H9 (cell line): ENCODE results near the gene MDGA2. TPM values are rescaled to one million over a fixed set of nuclear protein-coding genes. Genes with fewer than 3 reads are reported as not detected.

Experiments used
- DNase-seq: peaks from one replicate; pipeline ENCODE4 v3.0.0-alpha.2; 2017
- H2AFZ ChIP-seq: one replicate; pipeline ENCODE4 v1.6.1; 2013; ENCODE audit warnings: mild to moderate bottlenecking, low read length, control low read depth, moderate library complexity
- H2AK5ac ChIP-seq: 2 replicates; pipeline ENCODE4 v1.6.1; 2013; ENCODE audit warnings: low read length, control low read depth, mixed read lengths; ENCODE audit not compliant: insufficient read length
- H2BK120ac ChIP-seq: one replicate; pipeline ENCODE4 v1.6.1; 2013; ENCODE audit warnings: low read depth, mild to moderate bottlenecking, low read length, control low read depth, inconsistent platforms; ENCODE audit not compliant: poor library complexity, severe bottlenecking
- H2BK12ac ChIP-seq: 2 replicates; pipeline ENCODE4 v1.6.1; 2013; ENCODE audit warnings: low read length, control low read depth, mixed read lengths, low read depth; ENCODE audit not compliant: insufficient read length
- H2BK15ac ChIP-seq: 2 replicates; pipeline ENCODE4 v1.6.1; 2013; ENCODE audit warnings: low read depth, low read length, control low read depth
- H2BK20ac ChIP-seq: one replicate; pipeline ENCODE4 v1.6.1; 2013; ENCODE audit warnings: low read depth, mild to moderate bottlenecking, low read length, control low read depth, inconsistent platforms; ENCODE audit not compliant: poor library complexity, severe bottlenecking
- H2BK5ac ChIP-seq: 2 replicates; pipeline ENCODE4 v1.6.1; 2013; ENCODE audit warnings: low read length, control low read depth, mixed read lengths; ENCODE audit not compliant: insufficient read length
- H3K14ac ChIP-seq: 2 replicates; pipeline ENCODE4 v1.6.1; 2013; ENCODE audit warnings: low read length, control low read depth; ENCODE audit not compliant: insufficient read depth
- H3K18ac ChIP-seq: 2 replicates; pipeline ENCODE4 v1.6.1; 2013; ENCODE audit warnings: low read depth, mild to moderate bottlenecking, mixed read lengths, low read length, control low read depth; ENCODE audit not compliant: insufficient read length
- H3K23ac ChIP-seq: 2 replicates; pipeline ENCODE4 v1.6.1; 2013; ENCODE audit warnings: low read length, control low read depth, mixed read lengths, low read depth; ENCODE audit not compliant: insufficient read length
- H3K23me2 ChIP-seq: 2 replicates; pipeline ENCODE4 v1.6.1; 2013; ENCODE audit warnings: low read depth, mild to moderate bottlenecking, mixed read lengths, low read length, control low read depth; ENCODE audit not compliant: insufficient read length, poor library complexity, severe bottlenecking
- H3K27ac ChIP-seq: 2 replicates; pipeline ENCODE4 v1.5.1; 2013; ENCODE audit warnings: low read length, control low read depth, mixed read lengths, low read depth; ENCODE audit not compliant: insufficient read length
- H3K27me3 ChIP-seq: 2 replicates; pipeline ENCODE4 v1.6.1; 2013; ENCODE audit warnings: low read length, control low read depth, inconsistent platforms; ENCODE audit not compliant: insufficient read depth
- H3K4ac ChIP-seq: 2 replicates; pipeline ENCODE4 v1.6.1; 2013; ENCODE audit warnings: low read depth, mild to moderate bottlenecking, control low read depth, inconsistent platforms, low read length, moderate library complexity
- H3K4me1 ChIP-seq: 2 replicates; pipeline ENCODE4 v1.6.1; 2013; ENCODE audit warnings: low read length, control low read depth, inconsistent platforms; ENCODE audit not compliant: insufficient read depth
- H3K4me2 ChIP-seq: 2 replicates; pipeline ENCODE4 v1.6.1; 2013; ENCODE audit warnings: low read length, control low read depth, mixed read lengths; ENCODE audit not compliant: insufficient read length, insufficient read depth
- H3K56ac ChIP-seq: 2 replicates; pipeline ENCODE4 v1.6.1; 2013; ENCODE audit warnings: low read depth, mild to moderate bottlenecking, mixed read lengths, low read length, control low read depth; ENCODE audit not compliant: insufficient read length
- H3K79me1 ChIP-seq: 2 replicates; pipeline ENCODE4 v1.6.1; 2013; ENCODE audit warnings: low read depth, mild to moderate bottlenecking, moderate library complexity, low read length, control low read depth, inconsistent platforms; ENCODE audit not compliant: insufficient read depth, poor library complexity, severe bottlenecking
- H3K79me2 ChIP-seq: 2 replicates; pipeline ENCODE4 v1.6.1; 2013; ENCODE audit warnings: low read length, control low read depth, inconsistent platforms; ENCODE audit not compliant: insufficient read depth
- H3K9ac ChIP-seq: 2 replicates; pipeline ENCODE4 v1.6.1; 2013; ENCODE audit warnings: low read length, control low read depth, mixed read lengths; ENCODE audit not compliant: insufficient read length; ENCODE audit errors: extremely low read depth
- H3K9me3 ChIP-seq: one replicate; pipeline ENCODE4 v1.6.1; 2013; ENCODE audit warnings: low read depth, low read length, inconsistent platforms; ENCODE audit not compliant: control insufficient read depth
- H3T11ph ChIP-seq: one replicate; pipeline ENCODE4 v1.6.1; 2013; ENCODE audit warnings: mild to moderate bottlenecking, low read length, control low read depth, inconsistent platforms
- H4K20me1 ChIP-seq: one replicate; pipeline ENCODE4 v1.6.1; 2013; ENCODE audit not compliant: control insufficient read depth, insufficient read length, insufficient read depth
- H4K5ac ChIP-seq: 2 replicates; pipeline ENCODE4 v1.6.1; 2013; ENCODE audit warnings: low read depth, mild to moderate bottlenecking, mixed read lengths, low read length, control low read depth; ENCODE audit not compliant: insufficient read length
- H4K8ac ChIP-seq: replicated peaks from 2 replicates; pipeline ENCODE4 v1.6.1; 2013; ENCODE audit warnings: low read length, control low read depth, mixed read lengths, low read depth; ENCODE audit not compliant: insufficient read length
- H4K91ac ChIP-seq: 2 replicates; pipeline ENCODE4 v1.6.1; 2013; ENCODE audit warnings: low read depth, mild to moderate bottlenecking, moderate library complexity, mixed read lengths, low read length, control low read depth; ENCODE audit not compliant: insufficient read length
- H3K27ac Mint-ChIP-seq, 3 experiments: 2 replicates in 2 of 3; 3 replicates in 1 of 3; pipeline ENCODE4 v1.8.0; 2020 to 2021; ENCODE audit warnings: mixed read lengths in 3 of 3, mild to moderate bottlenecking in 1 of 3, moderate library complexity in 1 of 3
- H3K27me3 Mint-ChIP-seq: 2 replicates; pipeline ENCODE4 v1.8.0; 2021; ENCODE audit warnings: low read depth, mild to moderate bottlenecking, moderate library complexity, mixed read lengths
- H3K36me3 Mint-ChIP-seq, 3 experiments: 2 replicates in 2 of 3; 3 replicates in 1 of 3; pipeline ENCODE4 v1.8.0; 2020 to 2021; ENCODE audit warnings: low read depth in 3 of 3, mixed read lengths in 3 of 3; ENCODE audit not compliant: insufficient read depth in 1 of 3
- H3K4me1 Mint-ChIP-seq, 2 experiments: 2 replicates each; pipeline ENCODE4 v1.8.0; 2020; ENCODE audit warnings: mixed read lengths in 2 of 2
- H3K4me3 Mint-ChIP-seq, 2 experiments: 2 replicates in 1 of 2; 3 replicates in 1 of 2; pipeline ENCODE4 v1.8.0; 2020 to 2021; ENCODE audit warnings: mild to moderate bottlenecking in 2 of 2, mixed read lengths in 2 of 2, moderate library complexity in 1 of 2
- H3K9me3 Mint-ChIP-seq, 2 experiments: 2 replicates in 1 of 2; 3 replicates in 1 of 2; pipeline ENCODE4 v1.8.0; 2020; ENCODE audit warnings: mild to moderate bottlenecking in 2 of 2, mixed read lengths in 2 of 2, moderate library complexity in 1 of 2
- WGBS: extraction: QIAGEN DNeasy Blood & Tissue Kit; methylation state at CpG from one replicate; pipeline ENCODE4 v1.1.7; 2013; ENCODE audit warnings: missing lambda C conversion rate, low lambda C conversion rate, mixed read lengths; ENCODE audit not compliant: insufficient read length; ENCODE audit errors: extremely low coverage; 5-methylcytosine and 5-hydroxymethylcytosine counted together
- total RNA-seq: library from RNA; stranded (reverse); gene quantifications from 2 replicates; pipeline ENCODE4 v1.2.1, GENCODE V29; 2021
- TF ChIP-seq, protein P1 (sequence below): fragments of 200-600 bp; sonication (generic); conservative IDR thresholded peaks from 3 replicates; pipeline ENCODE4 v1.8.0; 2021; ENCODE audit warnings: antibody characterized with exemption, mild to moderate bottlenecking

Gene MDGA2
- total RNA-seq, 1 experiment from 2014 or later, result 1.9 TPM

DNA sequence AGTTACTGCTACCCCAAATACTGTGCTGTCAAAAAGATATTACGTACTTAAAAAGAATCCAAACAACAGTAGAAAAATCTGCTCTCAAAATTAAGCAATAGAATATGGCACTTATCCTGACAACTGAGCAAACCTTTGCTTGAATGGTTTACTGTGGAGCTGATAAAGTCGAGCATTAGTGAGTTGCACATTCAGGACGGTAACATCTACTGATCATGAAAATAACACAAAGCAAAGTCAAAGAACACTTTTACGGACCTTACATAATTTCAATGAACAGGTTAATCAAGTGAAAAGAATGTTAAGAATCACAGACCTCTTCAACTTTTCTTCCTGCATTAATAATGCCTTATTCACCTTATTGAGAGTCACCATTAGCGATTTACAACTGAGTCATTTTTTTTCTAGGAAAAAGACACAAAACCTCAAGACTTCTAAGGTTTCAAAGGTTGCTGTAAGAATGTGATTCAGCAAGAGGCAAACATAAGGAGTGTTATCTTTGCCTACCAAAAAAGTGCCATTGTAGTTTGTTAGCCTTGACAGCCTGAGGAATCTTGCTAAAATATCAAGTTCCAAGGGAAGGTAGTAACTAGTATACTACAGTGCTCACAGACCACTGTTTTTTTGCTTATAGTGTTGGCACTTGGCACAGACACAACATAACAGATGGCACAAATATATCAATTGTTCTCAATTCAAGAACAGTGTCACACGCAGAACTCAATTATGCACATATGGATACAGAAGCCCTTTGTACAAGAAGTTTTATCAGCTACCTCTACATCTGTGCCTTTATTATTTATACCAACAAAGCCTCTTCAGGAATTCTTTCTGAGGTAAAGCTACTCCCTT, 689.6 kb downstream of the MDGA2 start:
- Histone ChIP-seq H2AK5ac (no peak overlapping the region), H3K4me2 (no peak overlapping the region), H3K4ac (no peak overlapping the region), H2BK5ac (no peak overlapping the region), H3K79me2 (no peaks in the 10 kb centered on the region), H3K27me3 (no peaks in the 10 kb centered on the region), H3K9ac (no peak overlapping the region), H3K23me2 (no peaks in the 10 kb centered on the region), H4K20me1 (no peaks in the 10 kb centered on the region), H3K23ac (no peak overlapping the region), H2BK12ac (no peak overlapping the region), H3K9me3 (no peaks in the 10 kb centered on the region), H3K14ac (no peak overlapping the region), H4K5ac (no peak overlapping the region), H3T11ph (no peak overlapping the region), H4K91ac (no peak overlapping the region), H3K79me1 (no peaks in the 10 kb centered on the region), H2AFZ (no peak overlapping the region), H2BK15ac (no peak overlapping the region), H3K27ac (no peak overlapping the region), H3K4me1 (no peaks in the 10 kb centered on the region), H4K8ac (no peak overlapping the region), H2BK120ac (no peak overlapping the region), H2BK20ac (no peak overlapping the region), H3K56ac (no peak overlapping the region), H3K18ac (no peak overlapping the region)
- DNase-seq, result no peak
- H3K4me3 Mint-ChIP-seq, result no peak overlapping the region
- no peaks in the 10 kb centered on the region for H3K36me3 Mint-ChIP-seq
- no peak overlapping the region for H3K27ac Mint-ChIP-seq
- TF ChIP-seq, protein P1, sequence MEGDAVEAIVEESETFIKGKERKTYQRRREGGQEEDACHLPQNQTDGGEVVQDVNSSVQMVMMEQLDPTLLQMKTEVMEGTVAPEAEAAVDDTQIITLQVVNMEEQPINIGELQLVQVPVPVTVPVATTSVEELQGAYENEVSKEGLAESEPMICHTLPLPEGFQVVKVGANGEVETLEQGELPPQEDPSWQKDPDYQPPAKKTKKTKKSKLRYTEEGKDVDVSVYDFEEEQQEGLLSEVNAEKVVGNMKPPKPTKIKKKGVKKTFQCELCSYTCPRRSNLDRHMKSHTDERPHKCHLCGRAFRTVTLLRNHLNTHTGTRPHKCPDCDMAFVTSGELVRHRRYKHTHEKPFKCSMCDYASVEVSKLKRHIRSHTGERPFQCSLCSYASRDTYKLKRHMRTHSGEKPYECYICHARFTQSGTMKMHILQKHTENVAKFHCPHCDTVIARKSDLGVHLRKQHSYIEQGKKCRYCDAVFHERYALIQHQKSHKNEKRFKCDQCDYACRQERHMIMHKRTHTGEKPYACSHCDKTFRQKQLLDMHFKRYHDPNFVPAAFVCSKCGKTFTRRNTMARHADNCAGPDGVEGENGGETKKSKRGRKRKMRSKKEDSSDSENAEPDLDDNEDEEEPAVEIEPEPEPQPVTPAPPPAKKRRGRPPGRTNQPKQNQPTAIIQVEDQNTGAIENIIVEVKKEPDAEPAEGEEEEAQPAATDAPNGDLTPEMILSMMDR, result no peak
- H3K4me1 Mint-ChIP-seq, result no peaks in the 10 kb centered on the region
- no peaks in the 10 kb centered on the region for H3K27me3 Mint-ChIP-seq
- H3K9me3 Mint-ChIP-seq, result no peaks in the 10 kb centered on the region
- WGBS, result no CpG with 5 or more reads among the region's 6 CpGs
